ENCODE measurements around the gene SLC66A1.
A peak's percentile ranks its signal among the peaks of the same experiment; 100 is the strongest.

The SLC66A1 gene

DNA sequence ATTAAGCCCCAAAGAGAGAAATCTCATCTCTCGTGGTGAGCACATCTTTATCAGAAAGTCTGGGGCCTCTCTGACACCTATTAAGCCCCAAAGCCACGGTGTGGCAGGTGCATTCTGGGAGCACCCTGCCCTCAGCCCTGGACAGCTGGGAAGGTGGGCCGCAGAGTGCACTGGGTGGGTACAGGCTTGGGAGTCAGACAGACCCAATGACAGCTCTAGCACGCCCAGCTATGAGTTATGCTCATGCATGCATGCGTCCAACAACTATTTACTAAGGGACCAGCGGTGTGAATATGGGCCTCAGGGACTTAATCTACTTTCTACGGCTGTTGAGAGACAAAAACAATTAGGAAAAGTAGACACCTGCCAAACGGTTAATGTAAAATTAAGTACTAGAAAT lies 46.6 kb downstream of the SLC66A1 start:
- Histone ChIP-seq H3K27ac (ENCODE audit: low read depth, low read length) (no peak overlapping the region), H3K27me3 (ENCODE audit: insufficient read depth, low read length) (no peaks in the 10 kb centered on the region), H3K9me3 (ENCODE audit: insufficient read depth, low read depth, low read length) (no peaks in the 10 kb centered on the region), H3K4me1 (ENCODE audit: insufficient read depth, low read length) (peaks cover 16% of the 10 kb centered on the region), H3K4me3 (ENCODE audit: low read length) (no peak overlapping the region), H3K36me3 (ENCODE audit: insufficient read depth, low read length) (peaks cover 37% of the 10 kb centered on the region), H3K9ac (ENCODE audit: low read depth, low read length) (no peak overlapping the region)
- WGBS, result 98% methylated on average over 7 of the region's 8 CpGs

DNA sequence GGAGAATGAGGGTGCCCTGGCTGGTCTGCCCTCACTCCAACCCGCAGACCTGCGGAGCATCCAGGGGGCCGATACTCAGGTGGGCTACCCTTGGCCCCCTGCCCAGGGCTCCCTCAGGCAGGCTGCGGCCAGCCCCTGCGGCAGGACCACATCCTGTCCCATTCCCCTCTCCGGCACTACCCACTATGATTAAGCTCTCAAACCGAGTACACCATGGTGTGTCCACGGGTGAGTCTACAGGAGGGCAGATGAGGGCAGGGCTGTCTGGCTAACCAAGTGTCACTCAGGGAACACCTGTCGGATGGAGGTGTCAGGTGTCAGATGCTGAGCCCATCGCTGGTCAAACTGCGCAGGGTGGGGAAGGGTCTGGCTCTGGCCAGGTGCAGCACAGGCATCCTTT lies 47.2 kb downstream of the SLC66A1 start:
- Histone ChIP-seq H3K9ac (ENCODE audit: low read depth, low read length) (no peak overlapping the region), H3K4me1 (ENCODE audit: insufficient read depth, low read length) (peaks cover 10% of the 10 kb centered on the region), H3K27me3 (ENCODE audit: insufficient read depth, low read length) (no peaks in the 10 kb centered on the region), H3K4me3 (ENCODE audit: low read length) (no peak overlapping the region), H3K9me3 (ENCODE audit: insufficient read depth, low read depth, low read length) (no peaks in the 10 kb centered on the region), H3K27ac (ENCODE audit: low read depth, low read length) (no peak overlapping the region), H3K36me3 (ENCODE audit: insufficient read depth, low read length) (peaks cover 32% of the 10 kb centered on the region)
- 90% methylated on average over 11 of the region's 11 CpGs for WGBS

DNA sequence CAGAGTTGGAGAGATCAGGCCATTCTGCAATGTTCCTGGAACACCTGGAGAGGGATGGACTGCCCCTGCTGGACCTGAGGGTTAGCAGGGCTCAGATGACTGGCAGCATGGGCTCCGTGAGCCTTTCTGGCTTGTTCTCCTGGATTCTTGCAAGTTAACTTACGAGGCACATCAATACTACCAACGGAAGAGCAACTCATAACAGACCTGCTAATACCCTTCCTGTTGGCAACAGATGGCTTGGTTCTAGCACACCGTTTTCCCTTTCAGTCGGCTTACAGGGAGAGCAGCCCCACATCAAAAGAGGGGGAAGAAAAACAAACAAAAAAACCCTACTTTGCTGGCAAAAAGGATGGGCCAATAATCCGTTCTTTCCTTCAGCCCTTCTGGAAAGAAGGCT lies 47.9 kb downstream of the SLC66A1 start:
- H3K27ac ChIP-seq (ENCODE audit: low read depth, low read length), result no peak overlapping the region
- H3K36me3 ChIP-seq (ENCODE audit: insufficient read depth, low read length), result peaks cover 25% of the 10 kb centered on the region
- peaks cover 7% of the 10 kb centered on the region; the same call in 1 of the 2 replicates for H3K4me1 ChIP-seq (ENCODE audit: insufficient read depth, low read length)
- no peak overlapping the region for H3K4me3 ChIP-seq (ENCODE audit: low read length)
- H3K27me3 ChIP-seq (ENCODE audit: insufficient read depth, low read length), result no peaks in the 10 kb centered on the region
- no peaks in the 10 kb centered on the region for H3K9me3 ChIP-seq (ENCODE audit: insufficient read depth, low read depth, low read length)
- 93% methylated on average over 6 of the region's 6 CpGs for WGBS
- no peak overlapping the region for H3K9ac ChIP-seq (ENCODE audit: low read depth, low read length)

DNA sequence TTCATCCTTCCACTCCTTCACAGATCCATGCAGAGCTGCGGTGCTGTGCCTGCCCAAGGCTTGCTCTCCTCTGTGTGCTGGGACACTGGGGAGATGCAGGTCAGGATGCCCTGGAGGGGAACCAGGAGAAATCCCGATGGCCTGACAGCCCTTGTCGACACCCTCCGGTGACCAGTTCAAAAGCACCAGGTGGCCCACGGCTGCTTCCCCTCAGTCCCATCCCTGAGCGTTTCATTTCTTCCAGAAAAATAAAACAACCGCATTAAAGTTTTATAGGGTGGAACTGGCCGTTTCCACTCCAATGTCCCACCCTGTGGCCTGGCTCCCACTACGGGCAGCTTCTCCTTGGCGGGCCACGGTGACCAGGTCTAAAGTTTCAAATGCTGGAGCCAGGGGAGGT lies 48.3 kb downstream of the SLC66A1 start:
- WGBS, result 93% methylated on average over 11 of the region's 11 CpGs
- peaks cover 23% of the 10 kb centered on the region for H3K36me3 ChIP-seq (ENCODE audit: insufficient read depth, low read length)
- H3K9me3 ChIP-seq (ENCODE audit: insufficient read depth, low read depth, low read length), result no peaks in the 10 kb centered on the region
- H3K4me3 ChIP-seq (ENCODE audit: low read length), result no peak overlapping the region
- no peak overlapping the region for H3K27ac ChIP-seq (ENCODE audit: low read depth, low read length)
- H3K4me1 ChIP-seq (ENCODE audit: insufficient read depth, low read length), result peaks cover 7% of the 10 kb centered on the region; the same call in 1 of the 2 replicates
- no peak overlapping the region for H3K9ac ChIP-seq (ENCODE audit: low read depth, low read length)
- H3K27me3 ChIP-seq (ENCODE audit: insufficient read depth, low read length), result no peaks in the 10 kb centered on the region

DNA sequence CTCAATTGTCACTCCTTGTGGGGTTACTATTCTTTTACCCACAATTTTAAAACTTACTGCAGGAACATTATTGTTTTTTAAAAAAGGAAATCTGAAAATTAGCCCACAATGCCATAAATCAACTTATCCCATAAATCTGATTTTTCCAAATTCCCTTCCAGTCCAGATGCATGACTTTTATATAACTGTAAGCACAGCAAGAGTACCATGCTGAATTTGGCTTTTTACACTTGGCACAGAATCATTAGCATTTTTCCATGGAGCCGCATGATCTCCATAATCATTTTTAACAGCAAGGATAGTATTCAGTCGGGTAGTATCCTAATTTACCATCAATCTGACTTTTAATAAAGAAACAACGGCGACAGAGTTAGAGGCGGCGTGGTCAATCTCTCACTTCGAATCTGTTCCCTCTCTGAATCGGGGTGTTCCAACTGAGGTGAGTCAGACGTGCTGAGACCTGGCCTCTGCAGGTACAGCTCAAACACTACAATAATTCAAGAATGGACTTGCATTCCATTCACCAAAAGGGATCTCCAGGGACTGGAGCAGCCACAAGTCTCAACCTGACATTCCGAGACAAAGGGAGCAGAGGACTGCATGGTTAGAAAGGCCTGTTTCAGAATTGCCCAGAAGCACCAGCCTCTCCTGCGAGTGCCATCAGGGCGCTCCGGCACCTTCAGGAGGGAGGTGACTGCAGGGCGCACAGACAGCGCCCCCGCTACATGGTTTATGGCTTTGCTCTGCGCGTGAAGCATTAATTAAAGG lies 48.9 kb downstream of the SLC66A1 start:
- no peaks in the 10 kb centered on the region for H3K9me3 ChIP-seq (ENCODE audit: insufficient read depth, low read depth, low read length)
- H3K4me1 ChIP-seq (ENCODE audit: insufficient read depth, low read length), result peaks cover 7% of the 10 kb centered on the region; the same call in 1 of the 2 replicates
- H3K9ac ChIP-seq (ENCODE audit: low read depth, low read length), result peak overlapping the region; percentile 8; the same call in 1 of the 2 replicates
- H3K36me3 ChIP-seq (ENCODE audit: insufficient read depth, low read length), result peaks cover 17% of the 10 kb centered on the region
- H3K4me3 ChIP-seq (ENCODE audit: low read length), result no peak overlapping the region
- WGBS, result 89% methylated on average over 18 of the region's 18 CpGs
- H3K27ac ChIP-seq (ENCODE audit: low read depth, low read length), result no peak overlapping the region
- H3K27me3 ChIP-seq (ENCODE audit: insufficient read depth, low read length), result no peaks in the 10 kb centered on the region

DNA sequence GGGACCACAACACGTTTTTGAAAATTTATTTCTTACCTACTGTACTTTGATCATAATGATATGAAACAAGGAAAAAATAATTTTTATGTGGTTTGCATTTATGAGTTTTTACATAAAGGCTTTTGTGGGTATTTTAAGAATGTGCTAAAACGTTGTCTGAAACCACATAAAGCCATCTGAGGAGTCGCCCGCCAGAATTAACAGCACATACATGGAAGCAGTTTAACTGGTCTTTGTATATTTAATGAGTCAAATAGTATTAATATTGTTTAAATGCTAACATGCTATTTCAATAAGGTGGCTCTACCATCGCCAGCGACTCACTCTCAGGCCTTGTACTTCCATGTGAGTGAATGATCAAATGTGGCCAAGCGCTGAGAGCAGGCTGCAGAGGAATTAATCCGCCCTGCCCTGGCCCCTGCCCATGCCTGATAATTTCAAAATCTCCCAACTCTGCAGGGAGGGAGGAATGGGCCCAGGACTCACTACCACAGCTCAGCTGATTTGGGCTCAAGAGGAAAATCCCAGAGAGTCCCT lies 49.6 kb downstream of the SLC66A1 start:
- no peak overlapping the region for H3K9ac ChIP-seq (ENCODE audit: low read depth, low read length)
- no peaks in the 10 kb centered on the region for H3K9me3 ChIP-seq (ENCODE audit: insufficient read depth, low read depth, low read length)
- peaks cover 10% of the 10 kb centered on the region for H3K36me3 ChIP-seq (ENCODE audit: insufficient read depth, low read length)
- WGBS, result 97% methylated on average over 7 of the region's 8 CpGs
- no peak overlapping the region for H3K4me3 ChIP-seq (ENCODE audit: low read length)
- H3K4me1 ChIP-seq (ENCODE audit: insufficient read depth, low read length), result peaks cover 7% of the 10 kb centered on the region; the same call in 1 of the 2 replicates
- H3K27me3 ChIP-seq (ENCODE audit: insufficient read depth, low read length), result no peaks in the 10 kb centered on the region
- no peak overlapping the region for H3K27ac ChIP-seq (ENCODE audit: low read depth, low read length)

DNA sequence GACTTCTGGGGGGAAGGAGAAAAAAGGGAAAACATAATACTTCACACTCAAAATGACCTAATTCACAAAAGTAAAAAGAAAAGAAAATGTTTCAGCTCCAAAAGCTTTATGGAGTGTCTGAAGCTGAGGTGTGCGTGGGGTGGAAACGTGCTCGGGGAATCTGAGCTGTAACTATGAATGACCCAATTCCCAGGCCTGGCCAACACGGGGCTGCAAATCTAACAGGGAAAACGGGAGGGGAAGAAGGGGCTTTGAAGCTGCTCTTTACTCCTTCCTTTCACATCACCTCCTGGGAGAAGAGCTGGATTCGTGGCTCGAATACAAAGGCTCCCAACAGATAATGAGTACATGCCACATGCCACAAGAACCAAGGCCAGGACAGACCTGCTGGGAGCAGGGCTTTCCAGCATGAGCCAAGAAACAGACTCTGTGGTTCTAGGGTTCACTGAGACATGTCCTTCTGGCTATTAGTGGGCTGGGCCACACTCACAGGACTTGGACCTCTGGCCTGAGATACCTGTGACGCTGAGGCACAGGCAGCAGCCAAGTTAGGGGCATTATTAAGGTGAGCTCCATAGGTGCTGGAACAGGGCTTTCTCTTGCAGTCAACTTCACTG lies 51.5 kb downstream of the SLC66A1 start:
- Histone ChIP-seq H3K27ac (ENCODE audit: low read depth, low read length) (no peak overlapping the region), H3K27me3 (ENCODE audit: insufficient read depth, low read length) (no peaks in the 10 kb centered on the region), H3K9me3 (ENCODE audit: insufficient read depth, low read depth, low read length) (no peaks in the 10 kb centered on the region), H3K4me3 (ENCODE audit: low read length) (no peak overlapping the region), H3K36me3 (ENCODE audit: insufficient read depth, low read length) (0 out of 2 replicates have a peak, but pooled peaks cover 3% of the 10 kb centered on the region), H3K4me1 (ENCODE audit: insufficient read depth, low read length) (peaks cover 7% of the 10 kb centered on the region; the same call in 1 of the 2 replicates), H3K9ac (ENCODE audit: low read depth, low read length) (no peak overlapping the region)
- 89% methylated on average over 8 of the region's 8 CpGs for WGBS

DNA sequence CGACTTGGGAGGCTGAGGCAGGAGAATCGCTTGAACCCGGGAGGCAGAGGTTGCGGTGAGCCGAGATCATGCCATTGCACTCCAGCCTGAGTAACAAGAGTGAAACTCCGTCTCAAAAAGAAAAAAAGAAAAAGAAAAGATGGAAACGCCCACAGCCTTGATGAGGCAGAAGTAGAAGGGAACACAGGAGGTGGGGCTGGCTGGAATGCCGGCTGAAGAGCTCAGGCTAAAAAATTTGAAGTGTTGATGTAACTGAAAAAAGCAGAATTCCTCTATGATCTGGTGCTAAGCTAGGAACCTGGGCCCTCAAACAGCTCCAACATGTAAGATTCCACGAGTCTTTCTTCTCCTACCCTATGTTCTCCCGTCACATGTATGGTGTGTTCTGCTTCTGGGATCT lies 53.6 kb downstream of the SLC66A1 start:
- Histone ChIP-seq H3K4me1 (ENCODE audit: insufficient read depth, low read length) (peaks cover 5% of the 10 kb centered on the region; the same call in 1 of the 2 replicates), H3K36me3 (ENCODE audit: insufficient read depth, low read length) (no peaks in the 10 kb centered on the region), H3K27ac (ENCODE audit: low read depth, low read length) (no peak overlapping the region), H3K9me3 (ENCODE audit: insufficient read depth, low read depth, low read length) (no peaks in the 10 kb centered on the region), H3K4me3 (ENCODE audit: low read length) (no peak overlapping the region), H3K27me3 (ENCODE audit: insufficient read depth, low read length) (no peaks in the 10 kb centered on the region), H3K9ac (ENCODE audit: low read depth, low read length) (no peak overlapping the region)
- WGBS, result 94% methylated on average over 10 of the region's 10 CpGs

DNA sequence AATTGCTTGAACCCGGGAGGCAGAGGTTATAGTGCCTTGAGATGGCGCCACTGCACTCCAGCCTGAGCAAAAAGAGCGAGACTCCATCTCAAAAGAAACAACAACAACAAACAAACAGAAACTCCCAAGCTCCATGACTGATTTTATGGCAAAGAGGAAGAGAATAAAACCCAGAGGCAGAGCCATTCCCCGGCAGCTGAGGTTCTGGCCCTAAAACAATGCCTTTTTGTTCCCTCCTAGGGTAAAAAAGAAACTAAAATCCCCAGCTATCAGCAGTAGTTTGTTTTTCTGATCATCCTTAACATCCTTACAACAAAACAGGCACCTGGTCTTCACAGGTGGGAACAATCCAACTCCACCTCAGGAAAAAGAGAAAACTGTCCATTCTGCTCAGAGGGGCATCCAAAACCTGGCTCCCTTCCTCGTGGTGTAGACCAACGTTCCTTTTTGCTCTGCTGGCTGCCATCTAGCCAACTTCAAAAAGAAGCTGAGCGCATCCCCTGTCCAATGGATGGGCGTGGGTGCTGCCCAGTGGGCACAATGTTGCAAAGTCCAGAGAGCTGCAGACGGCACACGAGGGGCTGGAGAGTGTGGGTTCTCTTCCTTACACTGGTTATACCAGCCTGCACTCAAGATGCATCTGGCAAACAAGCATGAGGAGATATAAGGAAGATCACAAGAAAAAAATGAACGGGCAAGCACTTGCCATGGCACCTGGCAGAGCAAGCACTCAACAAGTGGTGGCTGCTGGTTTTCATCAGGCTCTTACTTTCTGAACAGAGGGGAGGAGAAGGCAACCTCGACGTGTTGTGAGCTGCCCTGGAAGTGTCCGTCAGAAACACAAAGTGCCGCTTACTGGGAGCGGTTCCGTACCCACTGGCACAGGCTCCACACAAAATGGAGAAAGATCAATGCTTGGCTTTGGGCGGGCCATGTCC lies 54.7 kb downstream of the SLC66A1 start:
- H3K9ac ChIP-seq (ENCODE audit: low read depth, low read length), result no peak overlapping the region
- H3K27ac ChIP-seq (ENCODE audit: low read depth, low read length), result no peak overlapping the region

DNA sequence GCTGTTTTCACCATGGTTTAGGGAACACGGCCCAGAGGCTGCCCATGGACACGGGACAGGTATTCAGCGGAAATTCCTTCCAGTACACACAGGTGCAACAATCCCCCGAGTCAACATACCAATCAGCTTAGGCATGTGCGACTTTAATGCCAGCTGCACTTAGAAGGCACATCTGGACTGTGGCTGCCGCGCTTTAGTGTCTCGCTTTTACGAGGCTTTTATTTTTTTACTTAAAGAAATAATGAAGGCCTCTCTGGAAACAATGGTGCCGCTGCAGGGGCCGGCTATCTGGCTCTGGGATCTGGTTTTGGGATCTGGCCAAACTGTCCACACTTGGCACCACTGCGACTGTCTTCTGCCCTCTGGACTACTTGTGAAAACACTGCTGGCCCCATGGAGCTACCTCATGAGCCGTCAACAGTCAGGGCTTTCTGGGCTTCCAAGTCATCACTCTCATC lies 55.5 kb downstream of the SLC66A1 start:
- Histone ChIP-seq H3K4me1 (ENCODE audit: insufficient read depth, low read length) (no peaks in the 10 kb centered on the region), H3K4me3 (ENCODE audit: low read length) (no peak overlapping the region), H3K9me3 (ENCODE audit: insufficient read depth, low read depth, low read length) (no peaks in the 10 kb centered on the region), H3K27ac (ENCODE audit: low read depth, low read length) (no peak overlapping the region), H3K27me3 (ENCODE audit: insufficient read depth, low read length) (no peaks in the 10 kb centered on the region), H3K9ac (ENCODE audit: low read depth, low read length) (no peak overlapping the region), H3K36me3 (ENCODE audit: insufficient read depth, low read length) (peaks cover 7% of the 10 kb centered on the region; the same call in 1 of the 2 replicates)
- 93% methylated on average over 13 of the region's 13 CpGs for WGBS

More for the DNA sequence above, 54.7 kb downstream of the SLC66A1 start:
- H3K4me1 ChIP-seq (ENCODE audit: insufficient read depth, low read length), result no peaks in the 10 kb centered on the region
- H3K4me3 ChIP-seq (ENCODE audit: low read length), result no peak overlapping the region
- H3K9me3 ChIP-seq (ENCODE audit: insufficient read depth, low read depth, low read length), result no peaks in the 10 kb centered on the region
- peaks cover 3% of the 10 kb centered on the region; the same call in 1 of the 2 replicates for H3K36me3 ChIP-seq (ENCODE audit: insufficient read depth, low read length)
- H3K27me3 ChIP-seq (ENCODE audit: insufficient read depth, low read length), result no peaks in the 10 kb centered on the region
- WGBS, result 94% methylated on average over 18 of the region's 18 CpGs

All from HUES64 (cell line).